Activated B cell treated with CpG ODN at 0.5 μM for 24 hours (primary cell): ENCODE data around the gene SHANK2. TPM values are rescaled to one million over a fixed set of nuclear protein-coding genes. Genes with fewer than 3 reads are reported as not detected.

Experiments used
- ATAC-seq: fragments of 200-7000 bp; cut with Tn5 transposase; one replicate; pipeline ENCODE4 v1.10.0; 2021; ENCODE audit warnings: low read depth, mild to moderate bottlenecking, moderate library complexity
- CTCF ChIA-PET: fragments of 350-600 bp; sonication (Branson Sonifier 250); formaldehyde crosslinking; loops from one replicate; lab custom pipeline; 2021; ENCODE audit warnings: antibody characterized with exemption; lab: Charles Lee
- POLR2A ChIA-PET: fragments of 350-600 bp; sonication (Branson Sonifier 250); formaldehyde crosslinking; loops from one replicate; lab custom pipeline; 2021; ENCODE audit warnings: antibody characterized with exemption; lab: Charles Lee
- DNase-seq: peaks from one replicate; pipeline ENCODE4 v3.0.0; 2022
- H3K27ac Mint-ChIP-seq: one replicate; pipeline ENCODE4 v1.8.0; 2020; ENCODE audit warnings: mixed read lengths
- H3K27me3 Mint-ChIP-seq: one replicate; pipeline ENCODE4 v1.8.0; 2021; ENCODE audit warnings: mixed read lengths
- H3K36me3 Mint-ChIP-seq: one replicate; pipeline ENCODE4 v1.8.0; 2021; ENCODE audit warnings: low read depth, mixed read lengths
- H3K4me1 Mint-ChIP-seq: one replicate; pipeline ENCODE4 v1.8.0; 2021; ENCODE audit warnings: mixed read lengths
- H3K4me3 Mint-ChIP-seq: one replicate; pipeline ENCODE4 v1.8.0; 2020; ENCODE audit warnings: mild to moderate bottlenecking, mixed read lengths
- H3K9me3 Mint-ChIP-seq: one replicate; pipeline ENCODE4 v1.8.0; 2020; ENCODE audit warnings: mixed read lengths
- CTCF ChIP-seq: fragments of 200-600 bp; IDR thresholded peaks from one replicate; pipeline ENCODE4 v1.8.0; 2022; ENCODE audit warnings: antibody characterized with exemption, mild to moderate bottlenecking
- intact Hi-C: fragments of 100-400 bp; cut with micrococcal nuclease; formaldehyde crosslinking; loops from one replicate; pipeline ENCODE4 v1.15.1; 2024
- total RNA-seq: library from RNA; stranded (reverse); gene quantifications from 2 replicates; pipeline ENCODE4 v1.2.3, GENCODE V29; 2022

Gene SHANK2
- total RNA-seq, 1 donor from 2014 or later: 0.24 TPM

GRCh38 chr11:71202966-71203365 is 49.4 kb downstream of the SHANK2 start:
- intact Hi-C loops: loop anchor here (5.0 kb wide), 1 partner anchor 39 kb away; no protein-coding TSS in a partner anchor
- peaks cover 5% of the 10 kb centered on the region for H3K27me3 Mint-ChIP-seq
- TF ChIP-seq CTCF: no peak
- DNase-seq (no peak), ATAC-seq (no peak)
- peaks cover 25% of the 10 kb centered on the region for H3K4me1 Mint-ChIP-seq
- POLR2A ChIA-PET: no interaction called here
- no peaks in the 10 kb centered on the region for H3K9me3 Mint-ChIP-seq
- H3K36me3 Mint-ChIP-seq: no peaks in the 10 kb centered on the region
- no peak overlapping the region for H3K4me3 Mint-ChIP-seq
- no peak overlapping the region for H3K27ac Mint-ChIP-seq
- CTCF ChIA-PET: no interaction called here

- H3K4me3 Mint-ChIP-seq: no peak overlapping the region
- H3K4me1 Mint-ChIP-seq: peaks cover 25% of the 10 kb centered on the region
- POLR2A ChIA-PET: no interaction called here
- intact Hi-C loops: loop anchor here (5.0 kb wide), 1 partner anchor 40 kb away; no protein-coding TSS in a partner anchor
- TF ChIP-seq CTCF: no peak
- ATAC-seq: no peak
- CTCF ChIA-PET: no interaction called here
- no peaks in the 10 kb centered on the region for H3K36me3 Mint-ChIP-seq
- H3K9me3 Mint-ChIP-seq: no peaks in the 10 kb centered on the region
- H3K27ac Mint-ChIP-seq: no peak overlapping the region
- peaks cover 3% of the 10 kb centered on the region for H3K27me3 Mint-ChIP-seq
- DNase-seq: no peak
Measured at GRCh38 chr11:71202598-71202944, 49.8 kb downstream of the SHANK2 start.

Other genes starting within 250 kb of the SHANK2 start
- gene DHCR7, start 195.8 kb upstream of the SHANK2 start, total RNA-seq: 35.5 and 47.2 TPM in 2 replicates
- 127 and 146 TPM in 2 replicates for gene NADSYN1, start 200.6 kb upstream of the SHANK2 start, total RNA-seq